Osteoblast (primary cell): ENCODE measurements around the gene APOL4. TPM values are rescaled to one million over a fixed set of nuclear protein-coding genes. Genes with fewer than 3 reads are reported as not detected.

Source experiments
- DNase-seq: peaks from one replicate; pipeline ENCODE4 v3.0.0; 2011; ENCODE audit warnings: low spot score, mixed read lengths; ENCODE audit not compliant: insufficient read length; ENCODE audit errors: missing footprints
- H2AFZ ChIP-seq: 2 replicates; pipeline ENCODE4 v1.6.0; 2011; ENCODE audit warnings: mild to moderate bottlenecking, low read length
- H3K27ac ChIP-seq: 2 replicates; pipeline ENCODE4 v1.5.1; 2011; ENCODE audit warnings: mild to moderate bottlenecking, low read depth, low read length, moderate library complexity
- H3K27me3 ChIP-seq: 2 replicates; pipeline ENCODE4 v1.6.0; 2012; ENCODE audit warnings: mild to moderate bottlenecking, control low read depth, inconsistent platforms, low read length, moderate library complexity; ENCODE audit not compliant: insufficient read depth
- H3K36me3 ChIP-seq: 2 replicates; pipeline ENCODE4 v1.5.1; 2011; ENCODE audit warnings: mild to moderate bottlenecking, low read length, control low read depth, moderate library complexity; ENCODE audit not compliant: insufficient read depth
- H3K4me1 ChIP-seq: 2 replicates; pipeline ENCODE4 v1.5.1; 2011; ENCODE audit warnings: mild to moderate bottlenecking, low read length, control low read depth, moderate library complexity; ENCODE audit not compliant: insufficient read depth
- H3K4me2 ChIP-seq: 2 replicates; pipeline ENCODE4 v1.6.0; 2011; ENCODE audit warnings: mild to moderate bottlenecking, low read length; ENCODE audit not compliant: insufficient read depth
- H3K4me3 ChIP-seq: fragments of 200-600 bp; sonication (generic); 3 replicates; pipeline ENCODE4 v1.5.1; 2012; ENCODE audit warnings: mild to moderate bottlenecking, low read length, inconsistent platforms; ENCODE audit not compliant: insufficient read depth
- H3K79me2 ChIP-seq: 2 replicates; pipeline ENCODE4 v1.6.0; 2012; ENCODE audit warnings: mild to moderate bottlenecking, low read length, control low read depth, inconsistent platforms; ENCODE audit not compliant: insufficient read depth
- H3K9me3 ChIP-seq: 2 replicates; pipeline ENCODE4 v1.5.1; 2011; ENCODE audit warnings: low read depth, low read length, control low read depth
- H4K20me1 ChIP-seq: 2 replicates; pipeline ENCODE4 v1.6.0; 2012; ENCODE audit warnings: mild to moderate bottlenecking, low read length, control low read depth; ENCODE audit not compliant: insufficient read depth
- total RNA-seq: library from RNA; depleted of rRNA; stranded (reverse); fragments of >200 nt; gene quantifications from 2 replicates; pipeline ENCODE4 v1.2.3, GENCODE V29; 2012
- TF ChIP-seq, protein P1 (sequence below): IDR thresholded peaks from 2 replicates; pipeline ENCODE4 v1.5.1; 2011; ENCODE audit warnings: mild to moderate bottlenecking, low read depth, low read length, moderate library complexity; ENCODE audit errors: extremely low read depth

APOL4 gene
- total RNA-seq, 1 donor: 2.9 TPM

DNA sequence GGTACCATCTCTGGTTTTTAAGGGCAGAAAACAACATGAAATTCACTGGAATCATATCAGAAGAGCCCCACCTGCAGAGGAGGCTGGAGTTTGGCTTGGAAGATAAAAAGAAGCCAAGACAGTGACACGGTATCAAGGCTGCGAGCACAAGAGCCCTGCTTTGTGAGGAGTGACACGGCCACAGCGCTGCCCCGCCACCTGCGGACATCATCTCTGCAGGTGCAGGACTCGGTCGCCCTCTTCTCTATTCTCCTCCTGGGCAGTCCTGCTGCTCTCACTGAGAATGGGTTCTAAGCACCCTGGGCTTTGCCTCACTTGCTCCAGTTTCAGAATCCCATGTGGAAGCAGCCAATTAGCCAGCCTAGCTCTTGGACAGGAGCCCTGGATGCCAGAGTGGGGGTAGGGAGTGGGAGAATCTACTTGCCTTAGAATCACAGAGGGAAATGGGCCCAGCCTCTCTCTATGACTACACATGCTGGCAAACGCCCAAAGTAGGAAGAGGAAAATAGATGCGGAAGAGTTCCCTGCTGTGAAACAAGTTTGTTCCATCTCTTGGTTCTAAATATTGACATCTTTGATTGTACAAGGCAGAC, 17.1 kb downstream of the APOL4 start:
- H3K27me3 ChIP-seq: peaks cover 4% of the 10 kb centered on the region
- H3K4me1 ChIP-seq: peaks cover 6% of the 10 kb centered on the region
- no peaks in the 10 kb centered on the region for H3K79me2 ChIP-seq
- TF ChIP-seq, protein P1, sequence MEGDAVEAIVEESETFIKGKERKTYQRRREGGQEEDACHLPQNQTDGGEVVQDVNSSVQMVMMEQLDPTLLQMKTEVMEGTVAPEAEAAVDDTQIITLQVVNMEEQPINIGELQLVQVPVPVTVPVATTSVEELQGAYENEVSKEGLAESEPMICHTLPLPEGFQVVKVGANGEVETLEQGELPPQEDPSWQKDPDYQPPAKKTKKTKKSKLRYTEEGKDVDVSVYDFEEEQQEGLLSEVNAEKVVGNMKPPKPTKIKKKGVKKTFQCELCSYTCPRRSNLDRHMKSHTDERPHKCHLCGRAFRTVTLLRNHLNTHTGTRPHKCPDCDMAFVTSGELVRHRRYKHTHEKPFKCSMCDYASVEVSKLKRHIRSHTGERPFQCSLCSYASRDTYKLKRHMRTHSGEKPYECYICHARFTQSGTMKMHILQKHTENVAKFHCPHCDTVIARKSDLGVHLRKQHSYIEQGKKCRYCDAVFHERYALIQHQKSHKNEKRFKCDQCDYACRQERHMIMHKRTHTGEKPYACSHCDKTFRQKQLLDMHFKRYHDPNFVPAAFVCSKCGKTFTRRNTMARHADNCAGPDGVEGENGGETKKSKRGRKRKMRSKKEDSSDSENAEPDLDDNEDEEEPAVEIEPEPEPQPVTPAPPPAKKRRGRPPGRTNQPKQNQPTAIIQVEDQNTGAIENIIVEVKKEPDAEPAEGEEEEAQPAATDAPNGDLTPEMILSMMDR: no peak
- no peak overlapping the region for H3K4me3 ChIP-seq
- H4K20me1 ChIP-seq: no peaks in the 10 kb centered on the region
- no peak for DNase-seq
- H3K36me3 ChIP-seq: no peaks in the 10 kb centered on the region
- no peaks in the 10 kb centered on the region for H3K9me3 ChIP-seq
- H2AFZ ChIP-seq: no peak overlapping the region
- H3K4me2 ChIP-seq: no peak overlapping the region
- H3K27ac ChIP-seq: no peak overlapping the region

DNA sequence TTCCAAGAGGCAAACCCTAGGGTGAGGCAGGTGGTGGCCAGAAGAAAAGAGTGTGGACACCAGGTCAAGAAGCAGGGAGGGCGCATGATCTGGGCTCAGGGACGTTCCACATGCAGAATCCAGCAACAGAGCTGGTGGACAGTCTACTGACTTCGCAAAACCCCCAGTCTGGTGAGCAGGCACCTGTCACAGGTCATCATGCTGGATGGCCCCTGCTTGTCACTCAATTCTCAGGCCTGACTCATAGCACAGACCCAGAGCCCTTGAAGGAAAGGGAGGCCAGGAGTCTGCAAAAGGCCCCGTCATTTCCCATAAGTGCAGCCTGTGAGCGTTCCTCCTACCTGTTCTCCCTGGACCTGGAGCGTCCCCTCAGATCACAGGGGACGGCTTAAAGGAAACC, 18.2 kb downstream of the APOL4 start:
- Histone ChIP-seq H2AFZ (no peak overlapping the region), H3K9me3 (no peaks in the 10 kb centered on the region), H3K27me3 (peaks cover 4% of the 10 kb centered on the region), H3K4me2 (no peak overlapping the region), H3K4me1 (peaks cover 6% of the 10 kb centered on the region), H3K79me2 (no peaks in the 10 kb centered on the region), H3K36me3 (no peaks in the 10 kb centered on the region), H3K4me3 (no peak overlapping the region), H3K27ac (no peak overlapping the region), H4K20me1 (no peaks in the 10 kb centered on the region)
- TF ChIP-seq, protein P1: no peak
- DNase-seq: no peak

DNA sequence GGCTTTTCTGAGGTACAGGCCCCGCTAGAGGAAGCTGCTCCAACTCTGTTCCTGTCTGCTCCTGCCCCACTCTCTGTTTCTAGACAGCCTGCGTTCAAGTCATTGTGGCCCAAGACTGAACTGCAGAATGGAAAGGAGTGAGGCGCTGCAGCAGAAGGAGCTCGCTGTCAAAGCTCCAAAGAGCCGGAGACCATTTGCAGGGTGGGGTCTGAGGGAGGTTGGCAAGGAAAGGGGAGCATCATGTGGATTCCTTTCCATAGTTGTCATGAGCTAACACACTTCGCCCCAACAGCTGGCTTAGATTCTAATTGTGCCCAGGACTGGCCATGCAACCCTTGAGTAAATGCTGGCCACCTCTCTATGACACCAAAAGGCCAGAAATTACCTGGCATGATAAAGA, 18.8 kb downstream of the APOL4 start:
- Histone ChIP-seq H3K4me2 (no peak overlapping the region), H3K36me3 (no peaks in the 10 kb centered on the region), H3K4me1 (peaks cover 6% of the 10 kb centered on the region), H3K79me2 (no peaks in the 10 kb centered on the region), H3K4me3 (no peak overlapping the region), H3K27me3 (peaks cover 4% of the 10 kb centered on the region), H4K20me1 (no peaks in the 10 kb centered on the region), H2AFZ (no peak overlapping the region), H3K27ac (no peak overlapping the region), H3K9me3 (no peaks in the 10 kb centered on the region)
- no peak for DNase-seq
- TF ChIP-seq, protein P1: no peak

DNA sequence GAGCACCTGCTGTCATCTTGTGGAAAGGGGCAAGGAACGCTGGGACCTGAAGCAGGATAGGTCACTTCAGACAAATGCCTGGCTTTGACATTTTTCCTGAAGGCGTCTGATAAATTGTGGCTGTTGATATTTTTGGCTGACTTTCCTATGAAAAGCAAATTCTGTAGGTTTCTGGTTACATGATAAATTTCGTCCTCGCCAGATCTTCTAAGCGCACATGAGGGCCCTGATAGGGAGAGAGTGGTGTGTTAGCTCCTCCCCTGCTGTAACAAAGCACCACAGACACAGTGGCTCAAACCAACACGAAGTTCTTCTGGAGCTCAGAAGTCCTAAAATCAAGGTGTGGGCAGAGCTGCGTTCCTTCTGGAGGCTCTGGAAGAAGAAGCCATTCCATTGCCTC, 19.6 kb downstream of the APOL4 start:
- Histone ChIP-seq H3K36me3 (no peaks in the 10 kb centered on the region), H3K27me3 (peaks cover 4% of the 10 kb centered on the region), H3K4me2 (no peak overlapping the region), H3K79me2 (no peaks in the 10 kb centered on the region), H2AFZ (no peak overlapping the region), H3K27ac (no peak overlapping the region), H3K4me1 (peaks cover 6% of the 10 kb centered on the region), H3K4me3 (no peak overlapping the region), H3K9me3 (no peaks in the 10 kb centered on the region), H4K20me1 (no peaks in the 10 kb centered on the region)
- TF ChIP-seq, protein P1: no peak
- DNase-seq: no peak
